ENCODE data around the gene AMZ2.
A peak's percentile ranks its signal among the peaks of the same experiment; 100 is the strongest.
"Not testable (repeated sequence)": the region's sequence is repeated elsewhere in the genome, so short reads cannot be mapped to it uniquely, and the experiment has no call there.

The AMZ2 gene

DNA sequence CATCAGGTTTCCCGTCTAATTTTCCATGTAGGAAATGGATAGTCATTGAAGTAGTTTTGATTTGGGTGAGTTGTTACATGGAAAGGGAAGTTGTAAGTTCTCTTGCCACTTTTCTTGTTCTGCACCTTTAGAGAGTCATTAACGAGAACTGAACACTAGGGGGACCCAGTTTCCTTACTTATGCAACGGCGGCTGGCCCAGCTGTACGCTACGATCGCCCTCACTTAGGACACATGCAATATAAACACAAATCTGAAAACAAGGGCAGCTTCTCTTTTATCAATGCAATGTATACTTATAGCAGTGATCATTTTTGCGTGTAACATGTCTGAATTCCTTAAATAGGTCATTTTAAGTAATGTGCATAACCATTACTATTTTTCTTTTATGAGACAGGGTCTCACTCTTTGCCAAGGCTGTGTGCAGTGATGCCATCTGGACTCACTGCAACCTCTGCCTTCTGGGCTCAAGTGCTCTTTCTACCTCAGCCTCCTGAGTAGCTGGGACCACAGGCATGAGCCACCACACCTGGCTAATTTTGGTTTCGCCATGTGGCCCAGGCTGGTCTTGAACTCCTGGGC, 15.3 kb downstream of the AMZ2 start:
- H3K4me3 ChIP-seq (ENCODE audit: low read length) = not testable (repeated sequence)
- peak; percentile 46 for DNase-seq (ENCODE audit: low read depth)
- TF ChIP-seq, protein P1, sequence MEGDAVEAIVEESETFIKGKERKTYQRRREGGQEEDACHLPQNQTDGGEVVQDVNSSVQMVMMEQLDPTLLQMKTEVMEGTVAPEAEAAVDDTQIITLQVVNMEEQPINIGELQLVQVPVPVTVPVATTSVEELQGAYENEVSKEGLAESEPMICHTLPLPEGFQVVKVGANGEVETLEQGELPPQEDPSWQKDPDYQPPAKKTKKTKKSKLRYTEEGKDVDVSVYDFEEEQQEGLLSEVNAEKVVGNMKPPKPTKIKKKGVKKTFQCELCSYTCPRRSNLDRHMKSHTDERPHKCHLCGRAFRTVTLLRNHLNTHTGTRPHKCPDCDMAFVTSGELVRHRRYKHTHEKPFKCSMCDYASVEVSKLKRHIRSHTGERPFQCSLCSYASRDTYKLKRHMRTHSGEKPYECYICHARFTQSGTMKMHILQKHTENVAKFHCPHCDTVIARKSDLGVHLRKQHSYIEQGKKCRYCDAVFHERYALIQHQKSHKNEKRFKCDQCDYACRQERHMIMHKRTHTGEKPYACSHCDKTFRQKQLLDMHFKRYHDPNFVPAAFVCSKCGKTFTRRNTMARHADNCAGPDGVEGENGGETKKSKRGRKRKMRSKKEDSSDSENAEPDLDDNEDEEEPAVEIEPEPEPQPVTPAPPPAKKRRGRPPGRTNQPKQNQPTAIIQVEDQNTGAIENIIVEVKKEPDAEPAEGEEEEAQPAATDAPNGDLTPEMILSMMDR (conservative IDR thresholded peaks at IDR 0.05; ENCODE audit: low read length) = peak; percentile 55

DNA sequence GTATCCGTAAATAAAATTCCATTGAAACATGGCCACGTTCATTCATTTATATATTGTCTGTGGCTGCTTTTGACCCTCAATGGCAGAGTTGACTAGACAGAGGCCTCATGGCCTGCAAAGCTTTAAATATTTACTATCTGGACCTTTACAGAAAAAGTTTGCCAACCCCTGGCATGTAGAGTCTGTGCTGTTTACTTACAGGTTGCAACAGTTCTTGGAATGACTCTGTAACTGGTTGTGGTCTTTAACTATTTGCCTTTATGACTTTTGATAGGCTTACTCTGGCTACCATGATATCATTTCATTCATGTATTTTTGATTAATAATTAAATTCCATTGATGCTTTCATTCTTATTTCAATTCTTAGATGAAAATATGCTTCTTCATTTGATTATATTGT, 18.0 kb downstream of the AMZ2 start:
- peak; percentile 50 for DNase-seq (ENCODE audit: low read depth)
- not testable (repeated sequence) for H3K4me3 ChIP-seq (ENCODE audit: low read length)

DNA sequence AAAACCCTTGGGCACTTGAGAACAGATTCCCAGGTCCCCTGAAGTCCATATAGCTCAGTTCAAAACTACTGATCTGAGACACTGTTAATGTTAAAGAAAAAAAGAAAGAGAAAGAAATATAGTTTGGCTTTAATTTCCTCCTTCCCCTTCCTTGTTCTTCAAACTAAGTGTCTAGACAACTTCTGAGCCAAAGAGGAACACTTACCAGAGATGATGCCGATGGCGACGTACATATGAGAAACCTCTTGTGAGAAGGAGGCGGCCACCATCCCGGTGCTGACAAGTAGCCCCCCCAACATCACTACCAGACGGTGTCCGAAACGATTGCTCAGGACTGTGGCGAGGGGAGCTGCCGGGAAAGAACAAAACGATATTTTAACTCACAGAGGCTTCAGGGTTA, 25.9 kb downstream of the AMZ2 start:
- TF ChIP-seq, protein P1 (conservative IDR thresholded peaks at IDR 0.05; ENCODE audit: low read length) = no peak
- no peak for DNase-seq (ENCODE audit: low read depth)
- H3K4me3 ChIP-seq (ENCODE audit: low read length) = no peak overlapping the region

DNA sequence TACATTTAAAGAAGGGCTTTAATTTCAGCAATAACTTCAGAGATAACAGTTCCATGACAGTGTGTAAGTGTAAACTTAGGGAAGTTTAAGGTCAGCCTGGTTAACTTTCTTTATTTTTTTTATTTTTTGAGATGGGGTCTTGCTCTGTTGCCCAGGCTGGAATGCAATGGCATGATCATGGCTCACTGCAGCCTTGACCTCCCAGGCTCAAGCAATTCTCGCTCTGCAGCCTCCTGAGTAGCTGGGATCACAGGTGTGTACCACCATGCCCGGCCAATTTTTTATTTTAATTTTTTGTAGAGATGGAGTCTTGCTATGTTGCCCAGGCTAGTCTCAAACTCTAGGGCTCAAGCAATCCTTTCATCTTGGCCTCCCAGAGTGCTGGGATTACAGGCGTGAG, 28.5 kb downstream of the AMZ2 start:
- H3K4me3 ChIP-seq (ENCODE audit: low read length); DNase-seq (ENCODE audit: low read depth): not testable (repeated sequence)

DNA sequence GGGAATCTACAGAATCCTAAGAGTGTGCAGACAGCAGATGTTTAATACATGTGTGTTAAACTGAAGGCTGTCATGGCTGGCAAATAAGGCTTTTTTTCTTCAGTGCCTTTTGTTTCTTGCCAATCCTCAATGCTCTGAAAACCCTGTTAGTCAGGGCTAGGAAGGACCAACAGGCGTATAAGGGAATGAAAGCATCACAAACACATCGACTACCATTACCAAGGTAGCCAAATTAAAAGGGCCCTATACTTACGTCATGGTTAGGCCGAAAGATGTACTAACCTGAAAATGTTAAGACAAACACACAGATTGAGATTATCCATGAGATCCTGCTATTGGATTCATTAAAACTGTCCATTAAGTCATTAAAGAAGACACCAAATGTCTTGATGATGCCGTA, 30.0 kb downstream of the AMZ2 start:
- no peak for DNase-seq (ENCODE audit: low read depth)
- TF ChIP-seq, protein P1 (conservative IDR thresholded peaks at IDR 0.05; ENCODE audit: low read length) = no peak
- no peak overlapping the region for H3K4me3 ChIP-seq (ENCODE audit: low read length)

DNA sequence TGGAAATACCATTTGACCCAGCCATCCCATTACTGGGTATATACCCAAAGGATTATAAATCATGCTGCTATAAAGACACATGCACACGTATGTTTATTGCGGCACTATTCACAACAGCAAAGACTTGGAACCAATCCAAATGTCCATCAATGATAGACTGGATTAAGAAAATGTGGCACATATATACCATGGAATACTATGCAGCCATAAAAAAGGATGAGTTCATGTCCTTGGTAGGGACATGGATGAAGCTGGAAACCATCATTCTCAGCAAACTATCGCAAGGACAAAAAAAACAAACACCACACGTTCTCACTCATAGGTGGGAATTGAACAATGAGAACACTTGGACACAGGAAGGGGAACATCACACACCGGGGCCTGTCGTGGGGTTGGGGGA, 34.1 kb downstream of the AMZ2 start:
- not testable (repeated sequence) for DNase-seq (ENCODE audit: low read depth)

DNA sequence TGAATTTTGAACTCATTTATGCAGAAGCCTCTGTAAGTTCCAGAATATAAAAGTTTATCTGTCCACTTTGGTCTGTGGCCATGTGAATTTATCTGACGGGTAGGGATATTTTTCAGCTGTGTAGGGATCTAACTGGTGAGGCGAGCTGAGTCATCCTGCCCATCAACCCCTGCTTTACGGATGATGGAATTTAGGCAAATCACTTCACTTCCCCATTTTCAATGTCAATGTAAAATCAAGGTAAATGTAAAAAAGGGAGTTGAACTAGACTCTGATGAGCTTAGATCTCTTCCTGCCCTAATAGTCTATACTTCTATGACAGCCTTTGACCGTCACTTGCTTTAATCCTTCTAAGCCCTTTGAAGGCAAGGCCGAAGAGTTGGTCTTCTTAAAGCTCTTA, 40.5 kb downstream of the AMZ2 start:
- no peak for DNase-seq (ENCODE audit: low read depth)
- no peak overlapping the region for H3K4me3 ChIP-seq (ENCODE audit: low read length)
- TF ChIP-seq, protein P1 (conservative IDR thresholded peaks at IDR 0.05; ENCODE audit: low read length) = no peak

More for the DNA sequence above, 34.1 kb downstream of the AMZ2 start:
- H3K4me3 ChIP-seq (ENCODE audit: low read length) = not testable (repeated sequence)

DNA sequence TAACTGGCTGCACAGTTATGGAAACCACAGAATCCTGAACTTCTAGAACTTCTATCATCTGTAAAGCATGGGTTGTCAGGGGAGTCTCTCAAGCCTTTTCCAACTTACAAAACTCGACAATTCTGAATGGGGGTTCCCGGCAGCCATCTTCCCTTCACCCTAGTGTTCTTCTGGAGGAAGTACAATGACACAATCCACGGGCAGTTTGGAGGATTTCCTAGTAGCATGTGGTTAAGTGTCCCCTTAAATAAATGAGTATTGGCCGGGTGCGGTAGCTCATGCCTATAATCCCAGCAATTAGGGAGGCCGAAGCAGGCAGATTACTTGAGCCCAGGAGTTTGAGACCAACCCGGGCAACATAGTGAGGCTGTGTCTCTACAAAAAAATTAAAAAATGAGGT, 41.0 kb downstream of the AMZ2 start:
- TF ChIP-seq, protein P1 (conservative IDR thresholded peaks at IDR 0.05; ENCODE audit: low read length) = no peak
- no peak for DNase-seq (ENCODE audit: low read depth)
- no peak overlapping the region for H3K4me3 ChIP-seq (ENCODE audit: low read length)

DNA sequence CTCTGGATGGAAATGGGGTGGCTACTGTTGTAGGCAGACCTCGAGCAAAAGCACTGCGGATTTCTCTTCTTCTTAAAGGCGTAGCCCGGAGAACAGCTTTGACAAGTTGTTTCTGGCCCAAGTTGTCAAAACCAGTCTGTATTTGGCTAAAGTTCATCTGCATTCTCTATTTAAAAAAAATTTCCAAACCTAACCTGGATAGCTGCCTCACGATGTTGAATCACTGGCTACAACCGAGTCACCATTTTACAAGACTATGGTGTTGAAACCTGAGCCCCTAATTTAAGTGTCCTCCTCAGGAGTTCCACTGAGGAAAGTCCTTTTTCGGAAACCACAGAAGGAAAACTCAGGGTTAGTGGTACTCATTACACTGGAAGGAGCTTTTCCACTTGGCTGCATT, 41.6 kb downstream of the AMZ2 start:
- TF ChIP-seq, protein P1 (conservative IDR thresholded peaks at IDR 0.05; ENCODE audit: low read length) = no peak
- no peak for DNase-seq (ENCODE audit: low read depth)
- no peak overlapping the region for H3K4me3 ChIP-seq (ENCODE audit: low read length)
